ENCODE results near the gene NCAM1.
"Not testable (repeated sequence)": the region's sequence is repeated elsewhere in the genome, so short reads cannot be mapped to it uniquely, and the experiment has no call there.

Gene NCAM1

DNA sequence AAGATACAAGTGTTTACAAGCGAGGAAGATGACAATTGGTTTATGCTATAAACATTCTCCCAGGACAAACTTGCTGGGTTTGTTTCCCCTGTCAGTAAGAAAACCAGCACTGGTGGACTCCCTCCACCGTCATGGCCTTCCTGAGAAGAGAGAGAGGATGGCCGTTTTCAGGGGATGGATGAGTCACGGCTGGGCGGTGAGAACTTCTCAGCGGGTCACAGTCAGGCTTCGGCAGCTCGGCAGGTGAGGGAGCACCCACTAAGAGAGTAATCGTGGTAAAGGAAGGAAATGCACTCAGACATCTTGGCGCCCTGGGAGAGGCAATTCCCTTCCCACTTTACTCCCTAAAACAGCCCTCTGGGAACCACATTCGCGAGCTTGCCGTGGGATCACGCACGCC lies 83.9 kb downstream of the NCAM1 start:
- Histone ChIP-seq H3K36me3 (ENCODE audit: insufficient read depth, insufficient read length, low read length) (no peaks in the 10 kb centered on the region), H3K4me3 (ENCODE audit: insufficient read length, low read depth) (no peak overlapping the region), H3K9me3 (ENCODE audit: insufficient read depth, low read length) (no peaks in the 10 kb centered on the region), H3K9ac (ENCODE audit: insufficient read length, low read depth) (no peak overlapping the region), H3K27me3 (ENCODE audit: insufficient read depth, insufficient read length) (no peaks in the 10 kb centered on the region), H3K4me1 (ENCODE audit: insufficient read depth, insufficient read length) (no peaks in the 10 kb centered on the region)
- TF ChIP-seq SUZ12 (IDR thresholded peaks at IDR 0.05; ENCODE audit: extremely low read depth, insufficient read depth, insufficient read length) (no peak), YY1 (IDR thresholded peaks at IDR 0.05; ENCODE audit: insufficient read depth, insufficient read length) (no peak), ZNF274 (IDR thresholded peaks at IDR 0.05; ENCODE audit: low read depth, low read length) (no peak)
- DNase-seq (ENCODE audit: low read depth, low spot score) = no peak

DNA sequence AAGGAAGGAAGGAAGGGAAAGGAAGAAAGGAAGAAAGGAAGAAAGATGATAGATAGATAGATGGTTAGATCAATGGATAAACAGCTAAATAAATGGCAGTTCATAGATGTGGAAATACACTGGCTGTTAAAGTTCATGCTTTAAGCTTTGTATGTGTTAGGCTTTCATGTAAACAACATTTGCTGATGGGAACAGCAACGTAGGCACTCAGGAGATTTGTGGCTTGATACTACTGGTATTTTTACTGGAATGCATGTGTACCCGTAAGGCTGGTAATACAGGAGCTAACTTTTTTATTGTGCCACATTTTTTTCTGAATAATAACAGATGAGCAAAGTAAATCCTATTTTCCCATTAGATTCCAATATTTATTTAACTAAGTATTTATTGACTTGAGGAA lies 85.6 kb downstream of the NCAM1 start:
- Histone ChIP-seq H3K4me1 (ENCODE audit: insufficient read depth, insufficient read length) (no peaks in the 10 kb centered on the region), H3K36me3 (ENCODE audit: insufficient read depth, insufficient read length, low read length) (no peaks in the 10 kb centered on the region), H3K9me3 (ENCODE audit: insufficient read depth, low read length) (no peaks in the 10 kb centered on the region), H3K4me3 (ENCODE audit: insufficient read length, low read depth) (no peak overlapping the region), H3K27me3 (ENCODE audit: insufficient read depth, insufficient read length) (no peaks in the 10 kb centered on the region), H3K9ac (ENCODE audit: insufficient read length, low read depth) (no peak overlapping the region)
- no peak for TF ChIP-seq ZNF274 (IDR thresholded peaks at IDR 0.05; ENCODE audit: low read depth, low read length)
- TF ChIP-seq SUZ12 (IDR thresholded peaks at IDR 0.05; ENCODE audit: extremely low read depth, insufficient read depth, insufficient read length) = no peak
- TF ChIP-seq YY1 (IDR thresholded peaks at IDR 0.05; ENCODE audit: insufficient read depth, insufficient read length) = no peak
- DNase-seq (ENCODE audit: low read depth, low spot score) = no peak

DNA sequence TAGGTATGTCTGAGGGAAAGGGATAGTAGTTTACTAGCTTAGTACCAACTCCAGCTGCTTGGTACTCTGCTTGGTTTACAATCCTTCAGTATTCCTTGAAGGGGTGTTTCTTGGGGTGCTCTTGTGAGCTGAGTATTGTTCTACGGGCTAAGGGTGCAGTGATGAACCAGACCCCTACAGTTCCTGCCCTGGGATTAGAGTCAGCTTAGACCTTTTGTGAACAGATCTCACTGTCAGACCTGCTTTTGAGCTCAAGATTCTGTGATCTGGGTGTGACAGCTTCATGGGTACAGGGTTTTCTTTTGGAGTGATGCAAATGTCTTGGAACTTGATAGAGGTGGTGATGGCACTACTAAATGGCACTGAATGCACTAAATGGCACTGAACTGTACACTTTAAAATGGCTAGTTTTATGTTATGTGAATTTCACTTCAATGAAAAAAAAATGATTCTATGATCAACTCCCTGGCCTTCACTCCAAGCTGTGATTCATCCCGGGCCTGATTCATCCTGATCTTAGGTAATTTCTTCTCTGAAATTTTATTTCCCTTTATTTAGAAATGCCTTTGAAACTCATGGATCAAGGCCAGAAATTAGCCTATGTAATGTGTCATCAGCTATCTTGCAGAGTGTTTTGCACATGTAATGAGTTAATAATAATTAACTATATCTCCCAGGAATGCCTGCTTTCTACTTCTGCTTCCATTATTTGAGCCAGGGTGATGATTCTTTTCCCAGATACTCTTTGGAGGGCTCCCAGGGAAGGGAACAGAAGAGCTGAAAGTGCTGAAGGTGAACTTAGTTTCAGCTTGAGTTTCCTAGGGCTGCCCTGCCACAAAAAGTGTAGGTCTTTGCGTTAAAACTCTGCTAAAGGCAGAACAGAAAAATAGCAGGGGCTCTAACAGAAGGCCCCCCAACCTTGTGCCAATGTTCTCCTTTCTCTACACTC lies 87.9 kb downstream of the NCAM1 start:
- H3K27me3 ChIP-seq (ENCODE audit: insufficient read depth, insufficient read length) = no peaks in the 10 kb centered on the region
- no peaks in the 10 kb centered on the region for H3K4me1 ChIP-seq (ENCODE audit: insufficient read depth, insufficient read length)
- no peak for TF ChIP-seq SUZ12 (IDR thresholded peaks at IDR 0.05; ENCODE audit: extremely low read depth, insufficient read depth, insufficient read length)
- no peak for TF ChIP-seq ZNF274 (IDR thresholded peaks at IDR 0.05; ENCODE audit: low read depth, low read length)
- no peak for TF ChIP-seq YY1 (IDR thresholded peaks at IDR 0.05; ENCODE audit: insufficient read depth, insufficient read length)
- no peaks in the 10 kb centered on the region for H3K36me3 ChIP-seq (ENCODE audit: insufficient read depth, insufficient read length, low read length)
- no peaks in the 10 kb centered on the region for H3K9me3 ChIP-seq (ENCODE audit: insufficient read depth, low read length)
- no peak overlapping the region for H3K4me3 ChIP-seq (ENCODE audit: insufficient read length, low read depth)
- DNase-seq (ENCODE audit: low read depth, low spot score) = no peak
- H3K9ac ChIP-seq (ENCODE audit: insufficient read length, low read depth) = no peak overlapping the region

DNA sequence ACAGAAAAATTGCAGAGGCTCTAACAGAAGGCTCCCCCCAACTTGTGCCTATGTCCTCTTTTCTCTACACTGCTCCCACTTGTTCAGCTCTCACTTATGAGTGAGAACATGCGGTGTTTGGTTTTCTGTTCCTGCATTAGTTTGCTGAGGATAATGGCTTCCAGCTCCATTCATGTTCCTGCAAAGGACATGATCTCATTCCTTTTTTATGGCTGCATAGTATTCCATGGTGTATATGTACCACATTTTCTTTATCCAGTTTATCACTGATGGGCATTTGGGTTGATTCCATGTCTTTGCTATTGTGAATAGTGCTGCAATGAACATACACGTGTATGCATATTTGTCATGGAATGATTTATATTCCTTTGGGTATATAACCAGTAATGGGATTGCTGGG lies 91.8 kb downstream of the NCAM1 start:
- H3K9ac ChIP-seq (ENCODE audit: insufficient read length, low read depth); H3K9me3 ChIP-seq (ENCODE audit: insufficient read depth, low read length); DNase-seq (ENCODE audit: low read depth, low spot score); H3K4me3 ChIP-seq (ENCODE audit: insufficient read length, low read depth); H3K27me3 ChIP-seq (ENCODE audit: insufficient read depth, insufficient read length); H3K36me3 ChIP-seq (ENCODE audit: insufficient read depth, insufficient read length, low read length); H3K4me1 ChIP-seq (ENCODE audit: insufficient read depth, insufficient read length): not testable (repeated sequence)

DNA sequence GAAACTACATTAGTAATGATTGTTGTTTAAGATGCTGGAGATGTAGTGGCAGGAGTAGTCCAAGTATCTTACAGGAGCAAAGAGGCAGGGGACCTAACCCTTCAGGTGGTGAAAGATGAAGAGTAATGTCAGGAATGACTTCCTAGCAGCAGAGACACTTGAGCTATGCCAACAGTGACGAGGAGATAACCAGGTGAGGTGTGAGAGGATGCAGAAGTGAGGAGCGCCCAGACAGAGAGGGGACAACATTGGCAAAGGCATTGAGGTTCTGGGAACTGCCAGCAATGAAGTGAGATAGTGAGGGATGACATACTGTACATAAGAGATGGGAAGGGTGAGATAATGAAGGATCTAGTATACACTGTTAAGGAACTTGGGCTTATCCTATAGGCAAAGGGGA lies 95.8 kb downstream of the NCAM1 start:
- H3K27me3 ChIP-seq (ENCODE audit: insufficient read depth, insufficient read length) = no peaks in the 10 kb centered on the region
- no peak overlapping the region for H3K9ac ChIP-seq (ENCODE audit: insufficient read length, low read depth)
- DNase-seq (ENCODE audit: low read depth, low spot score) = no peak
- H3K9me3 ChIP-seq (ENCODE audit: insufficient read depth, low read length) = no peaks in the 10 kb centered on the region
- H3K4me3 ChIP-seq (ENCODE audit: insufficient read length, low read depth) = no peak overlapping the region
- no peak for TF ChIP-seq SUZ12 (IDR thresholded peaks at IDR 0.05; ENCODE audit: extremely low read depth, insufficient read depth, insufficient read length)
- TF ChIP-seq ZNF274 (IDR thresholded peaks at IDR 0.05; ENCODE audit: low read depth, low read length) = no peak
- no peak for TF ChIP-seq YY1 (IDR thresholded peaks at IDR 0.05; ENCODE audit: insufficient read depth, insufficient read length)
- no peaks in the 10 kb centered on the region for H3K4me1 ChIP-seq (ENCODE audit: insufficient read depth, insufficient read length)
- no peaks in the 10 kb centered on the region for H3K36me3 ChIP-seq (ENCODE audit: insufficient read depth, insufficient read length, low read length)

DNA sequence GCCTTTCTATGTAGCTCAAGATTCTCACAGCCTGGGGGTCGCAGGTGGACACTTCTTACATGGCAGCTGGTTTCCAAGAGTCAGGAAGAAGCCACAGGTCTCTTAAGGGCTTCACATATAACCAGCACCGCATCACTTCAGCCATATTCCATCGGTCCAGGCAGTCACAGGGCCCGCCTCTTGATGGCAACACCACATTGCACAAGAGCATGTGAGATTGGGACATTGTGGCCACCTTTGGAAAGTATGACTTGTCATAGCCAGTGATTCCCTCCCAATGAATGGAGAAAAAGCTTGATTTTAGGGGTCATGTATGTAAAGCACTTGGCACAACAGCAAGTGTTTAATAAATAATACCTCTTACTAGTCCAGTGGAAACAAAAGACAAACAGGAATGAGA lies 98.3 kb downstream of the NCAM1 start:
- DNase-seq (ENCODE audit: low read depth, low spot score) = no peak
- Histone ChIP-seq H3K9ac (ENCODE audit: insufficient read length, low read depth) (no peak overlapping the region), H3K36me3 (ENCODE audit: insufficient read depth, insufficient read length, low read length) (no peaks in the 10 kb centered on the region), H3K4me3 (ENCODE audit: insufficient read length, low read depth) (no peak overlapping the region), H3K27me3 (ENCODE audit: insufficient read depth, insufficient read length) (no peaks in the 10 kb centered on the region), H3K9me3 (ENCODE audit: insufficient read depth, low read length) (no peaks in the 10 kb centered on the region), H3K4me1 (ENCODE audit: insufficient read depth, insufficient read length) (no peaks in the 10 kb centered on the region)
- TF ChIP-seq YY1 (IDR thresholded peaks at IDR 0.05; ENCODE audit: insufficient read depth, insufficient read length) (no peak), ZNF274 (IDR thresholded peaks at IDR 0.05; ENCODE audit: low read depth, low read length) (no peak), SUZ12 (IDR thresholded peaks at IDR 0.05; ENCODE audit: extremely low read depth, insufficient read depth, insufficient read length) (no peak)

DNA sequence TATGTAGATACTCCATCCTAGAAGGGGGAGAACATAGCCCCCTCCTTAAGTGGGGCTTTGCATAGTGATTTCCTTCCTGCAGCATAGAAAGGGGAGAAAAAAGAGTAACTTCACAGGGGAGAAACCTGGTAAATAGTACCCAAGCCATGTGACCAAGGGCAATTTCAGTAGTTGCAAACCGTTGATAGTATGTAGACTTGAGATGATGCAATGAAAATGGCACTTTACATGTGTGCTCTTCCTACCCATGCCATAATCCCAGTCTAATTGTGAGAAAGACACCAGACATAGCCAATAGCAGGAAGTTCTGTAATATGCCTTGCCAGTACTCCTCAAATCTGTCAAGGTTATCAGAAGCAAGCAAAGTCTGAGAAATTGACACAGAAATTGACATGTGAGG lies 104.1 kb downstream of the NCAM1 start:
- Histone ChIP-seq H3K36me3 (ENCODE audit: insufficient read depth, insufficient read length, low read length) (no peaks in the 10 kb centered on the region), H3K4me3 (ENCODE audit: insufficient read length, low read depth) (no peak overlapping the region), H3K27me3 (ENCODE audit: insufficient read depth, insufficient read length) (no peaks in the 10 kb centered on the region), H3K9me3 (ENCODE audit: insufficient read depth, low read length) (no peaks in the 10 kb centered on the region), H3K9ac (ENCODE audit: insufficient read length, low read depth) (no peak overlapping the region), H3K4me1 (ENCODE audit: insufficient read depth, insufficient read length) (no peaks in the 10 kb centered on the region)
- DNase-seq (ENCODE audit: low read depth, low spot score) = no peak
- TF ChIP-seq ZNF274 (IDR thresholded peaks at IDR 0.05; ENCODE audit: low read depth, low read length) = no peak
- TF ChIP-seq SUZ12 (IDR thresholded peaks at IDR 0.05; ENCODE audit: extremely low read depth, insufficient read depth, insufficient read length) = no peak
- no peak for TF ChIP-seq YY1 (IDR thresholded peaks at IDR 0.05; ENCODE audit: insufficient read depth, insufficient read length)
